Measurements from ENCODE around the gene LRRC51.

GRCh38 chr11:72100462-72100861 is 19.8 kb downstream of the LRRC51 start:
- TF ChIP-seq CTCF (conservative IDR thresholded peaks at IDR 0.05; ENCODE audit: low read length) (no peak), EZH2phosphoT487 (IDR thresholded peaks at IDR 0.05; ENCODE audit: borderline replicate concordance) (no peak)
